Activated effector memory CD4-positive, alpha-beta T cell treated with anti-CD3 and anti-CD28 coated beads, Interleukin-2, amount 50 U/mL, for 16 hours (primary cell): ENCODE measurements around the gene RAB3GAP1.
A peak's percentile ranks its signal among the peaks of the same experiment; 100 is the strongest.
"Not testable (repeated sequence)": the region's sequence is repeated elsewhere in the genome, so short reads cannot be mapped to it uniquely, and the experiment has no call there.

ENCODE experiments used
- DNase-seq: peaks from one replicate; pipeline ENCODE4 v3.0.0-alpha.2; 2020

The RAB3GAP1 gene

GRCh38 chr2:135052042-135052876, at the start of gene RAB3GAP1:
TSS of gene RAB3GAP1 (plus strand) at chr2:135052292. CDS start at chr2:135052308, 16 bp downstream.
- DNase-seq, result peak; percentile 97

GRCh38 chr2:135002836-135003235, 49.3 kb upstream of the RAB3GAP1 start:
- DNase-seq, result no peak

GRCh38 chr2:135004005-135004746, 47.9 kb upstream of the RAB3GAP1 start:
- peak; percentile 89 for DNase-seq

GRCh38 chr2:135005753-135006152, 46.3 kb upstream of the RAB3GAP1 start:
- DNase-seq, result no peak

GRCh38 chr2:135009339-135009738, 42.8 kb upstream of the RAB3GAP1 start:
- no peak for DNase-seq

- no peak for DNase-seq
Observed at GRCh38 chr2:135010200-135010942, 41.7 kb upstream of the RAB3GAP1 start.

GRCh38 chr2:135011633-135012032, 40.5 kb upstream of the RAB3GAP1 start:
- no peak for DNase-seq

- DNase-seq, result no peak
Observed at GRCh38 chr2:135021618-135022017, 30.5 kb upstream of the RAB3GAP1 start.

- DNase-seq, result no peak
Observed at GRCh38 chr2:135022952-135023880, 28.9 kb upstream of the RAB3GAP1 start.

- DNase-seq, result no peak
Observed at GRCh38 chr2:135023886-135024485, 28.1 kb upstream of the RAB3GAP1 start.

GRCh38 chr2:135029481-135030134, 22.5 kb upstream of the RAB3GAP1 start:
- DNase-seq, result no peak

GRCh38 chr2:135030826-135031225, 21.3 kb upstream of the RAB3GAP1 start:
- no peak for DNase-seq

- not testable (repeated sequence) for DNase-seq
Observed at GRCh38 chr2:135033216-135033615, 18.9 kb upstream of the RAB3GAP1 start.

- no peak for DNase-seq
Observed at GRCh38 chr2:135037831-135038230, 14.3 kb upstream of the RAB3GAP1 start.

GRCh38 chr2:135043345-135043744, 8.7 kb upstream of the RAB3GAP1 start:
- DNase-seq, result peak; percentile 68

GRCh38 chr2:135047300-135047699, 4.8 kb upstream of the RAB3GAP1 start, which contains the start of gene MAP3K19:
TSS of gene MAP3K19 (minus strand) at chr2:135047447. CDS start at chr2:135024647, 22,800 bp downstream.
- DNase-seq, result no peak

GRCh38 chr2:135048122-135048521, 4.0 kb upstream of the RAB3GAP1 start:
- no peak for DNase-seq

- DNase-seq, result no peak
Observed at GRCh38 chr2:135050132-135050531, 2.0 kb upstream of the RAB3GAP1 start.

- no peak for DNase-seq
Observed at GRCh38 chr2:135050684-135051083, 1.4 kb upstream of the RAB3GAP1 start.

GRCh38 chr2:135052997-135053474, 944 bp downstream of the RAB3GAP1 start:
- peak; percentile 71 for DNase-seq
